DMS53 treated with DMSO at 0.1 percent for 48 hours (cell line): ENCODE measurements around the gene C2CD3.
"Not testable (repeated sequence)": the region's sequence is repeated elsewhere in the genome, so short reads cannot be mapped to it uniquely, and the experiment has no call there.

Experiments
- DNase-seq: peaks from one replicate; lab custom pipeline; 2025; ENCODE audit not compliant: unreplicated experiment; lab: John Stamatoyannopoulos, UW

The C2CD3 gene

DNA sequence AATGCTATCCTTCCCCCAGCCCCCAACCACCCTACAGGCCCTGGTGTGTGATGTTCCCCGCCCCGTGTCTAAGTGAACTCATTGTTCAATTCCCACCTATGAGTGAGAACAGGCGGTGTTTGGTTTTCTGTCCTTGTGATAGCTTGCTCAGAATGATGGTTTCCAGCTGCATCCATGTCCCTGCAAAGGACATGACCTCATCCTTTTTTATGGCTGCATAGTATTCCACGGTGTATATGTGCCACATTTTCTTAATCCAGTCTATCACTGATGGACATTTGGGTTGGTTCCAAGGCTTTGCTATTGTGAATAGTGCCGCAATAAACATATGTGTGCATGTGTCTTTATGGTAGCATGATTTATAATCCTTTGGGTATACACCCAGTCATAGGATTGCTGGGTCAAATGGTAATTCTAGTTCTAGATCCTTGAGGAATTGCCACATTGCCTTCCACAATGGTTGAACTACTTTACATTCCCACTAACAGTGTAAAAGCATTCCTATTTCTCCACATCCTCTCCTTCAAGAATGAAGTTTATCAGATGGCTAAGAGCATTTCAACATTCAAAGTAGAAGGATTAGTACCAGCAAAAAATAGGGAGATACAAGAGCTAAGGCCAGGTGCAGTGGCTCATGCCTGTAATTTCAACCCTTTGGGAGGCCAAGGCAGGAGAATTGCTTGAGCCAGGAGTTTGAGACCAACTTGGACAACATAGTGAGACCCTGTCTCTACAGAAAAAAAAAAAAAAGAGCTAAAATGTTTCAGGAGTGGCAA, 50.4 kb downstream of the C2CD3 start:
- DNase-seq = not testable (repeated sequence)

- DNase-seq = no peak
These were observed 54.1 kb downstream of the C2CD3 start for GRCh38 chr11:74116719-74117118.

DNA sequence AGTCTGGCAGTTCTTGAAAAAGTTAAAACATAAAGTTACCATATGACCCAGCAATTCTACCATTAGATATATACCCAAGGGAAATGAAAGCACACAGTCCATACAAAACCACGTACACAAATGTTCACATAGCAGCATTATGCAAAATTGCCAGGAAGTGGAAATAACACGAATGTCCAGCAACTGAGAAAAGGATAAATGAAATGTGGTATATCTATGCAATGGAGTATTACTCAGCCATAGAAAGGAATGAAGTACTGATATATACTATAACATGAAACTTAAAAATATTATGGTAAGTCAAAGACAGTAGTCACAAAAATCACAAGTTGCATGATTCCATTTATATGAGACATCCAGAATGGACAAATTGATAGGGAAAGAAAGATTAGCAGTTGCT, 57.9 kb downstream of the C2CD3 start:
- DNase-seq = no peak

- no peak for DNase-seq
These were observed 64.7 kb downstream of the C2CD3 start for GRCh38 chr11:74106124-74106523.

DNA sequence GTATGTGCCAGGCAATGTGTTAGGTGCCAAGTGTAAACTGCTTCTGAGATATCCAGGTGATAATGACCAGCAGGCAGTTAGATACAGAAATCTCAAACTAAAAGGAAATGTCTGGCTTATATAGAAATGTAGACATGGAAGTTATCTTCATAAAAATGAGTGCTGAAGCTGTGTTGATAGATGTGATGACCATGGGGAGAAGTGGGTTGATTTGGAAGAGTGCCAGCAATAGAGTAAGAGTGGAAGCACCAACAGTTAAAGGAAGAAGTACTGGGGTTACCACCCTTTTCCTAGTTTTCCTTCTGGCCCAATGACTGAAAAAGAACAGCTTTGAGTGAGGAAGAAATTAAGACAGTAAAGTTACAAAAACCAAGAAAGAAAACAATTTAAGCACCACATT, 68.5 kb downstream of the C2CD3 start:
- no peak for DNase-seq

DNA sequence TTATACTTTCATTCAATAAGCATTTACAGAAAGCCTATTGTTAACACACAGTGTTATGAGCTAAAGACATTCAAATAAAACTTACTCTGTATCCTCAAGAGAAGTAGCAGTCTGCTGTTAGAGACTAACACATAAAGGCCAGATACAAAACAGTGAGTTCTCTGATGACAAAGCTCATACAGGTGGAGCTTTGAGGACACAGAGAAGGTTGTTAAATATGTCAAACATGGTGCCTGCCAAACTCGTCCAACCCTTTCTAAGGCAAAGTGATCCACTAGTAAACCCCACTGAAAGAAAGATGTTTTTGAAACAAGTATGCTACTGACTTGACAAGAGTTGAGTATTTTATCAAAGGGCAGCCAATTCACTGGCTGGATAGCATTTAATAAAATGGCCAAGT, 70.1 kb downstream of the C2CD3 start:
- no peak for DNase-seq

GRCh38 chr11:74100231-74100630, 70.6 kb downstream of the C2CD3 start:
- no peak for DNase-seq

DNA sequence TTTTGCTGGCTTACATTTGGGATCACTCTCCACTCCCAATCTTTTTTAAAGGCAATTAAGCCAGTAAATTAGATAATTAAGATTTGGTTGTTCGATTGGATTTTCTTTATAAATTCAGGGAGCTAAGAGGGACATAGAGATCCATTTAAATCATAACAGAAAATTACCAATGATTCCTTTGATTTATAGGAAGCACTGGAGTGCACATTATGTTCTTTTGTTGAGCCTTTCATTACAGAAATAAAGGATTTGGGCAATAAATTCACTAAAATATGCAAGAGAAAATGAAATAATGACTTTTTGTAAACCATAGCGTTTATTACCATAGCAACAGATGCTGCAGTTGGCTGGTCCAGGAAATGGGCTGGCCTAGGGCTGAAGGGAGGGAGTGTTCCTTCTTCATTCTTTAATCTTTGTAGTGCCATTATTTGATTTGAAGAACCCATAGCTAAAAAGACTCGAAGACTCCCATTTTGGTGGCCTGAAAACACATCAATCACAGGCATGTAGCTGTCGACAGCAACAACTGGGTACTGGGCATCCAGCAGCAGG, 73.0 kb downstream of the C2CD3 start:
- DNase-seq = no peak

DNA sequence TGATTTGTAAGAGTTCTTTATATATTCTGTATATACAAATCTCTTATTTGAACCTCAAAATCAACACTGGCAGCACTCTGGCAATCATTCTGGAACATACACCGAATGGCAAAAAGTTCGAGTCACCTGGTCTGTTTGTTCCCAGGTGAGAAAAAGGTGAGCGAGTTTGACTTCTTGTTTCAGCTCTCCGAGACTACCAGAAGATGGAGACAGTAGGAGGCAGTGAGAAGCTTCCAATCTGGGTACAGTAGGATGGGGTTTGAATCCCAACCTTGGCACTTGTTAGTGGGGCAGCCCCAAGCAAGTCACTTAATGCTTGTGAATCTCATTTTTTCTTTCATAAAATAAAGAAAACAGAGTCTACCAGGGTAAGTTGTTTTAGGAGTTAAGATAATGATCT, 76.4 kb downstream of the C2CD3 start:
- no peak for DNase-seq

DNA sequence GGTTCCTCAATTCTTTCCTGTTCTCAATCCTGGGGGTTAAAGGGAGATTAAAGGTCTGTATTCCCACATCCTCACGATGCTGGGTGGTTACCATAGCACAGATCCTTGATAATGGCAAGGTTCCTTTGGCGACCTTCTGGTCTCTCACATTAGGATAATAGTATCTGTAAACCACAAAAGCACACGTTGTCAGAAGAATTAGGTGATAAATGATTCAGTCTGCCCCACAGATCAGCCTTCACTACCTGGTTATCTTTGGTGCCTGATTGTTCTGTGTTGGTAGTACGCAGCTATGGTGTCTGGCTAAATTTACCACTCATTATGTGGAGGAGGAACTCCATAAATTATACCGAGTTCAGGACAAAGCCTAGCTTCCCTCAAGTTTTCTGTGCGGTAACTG, 78.4 kb downstream of the C2CD3 start:
- DNase-seq = no peak

DNA sequence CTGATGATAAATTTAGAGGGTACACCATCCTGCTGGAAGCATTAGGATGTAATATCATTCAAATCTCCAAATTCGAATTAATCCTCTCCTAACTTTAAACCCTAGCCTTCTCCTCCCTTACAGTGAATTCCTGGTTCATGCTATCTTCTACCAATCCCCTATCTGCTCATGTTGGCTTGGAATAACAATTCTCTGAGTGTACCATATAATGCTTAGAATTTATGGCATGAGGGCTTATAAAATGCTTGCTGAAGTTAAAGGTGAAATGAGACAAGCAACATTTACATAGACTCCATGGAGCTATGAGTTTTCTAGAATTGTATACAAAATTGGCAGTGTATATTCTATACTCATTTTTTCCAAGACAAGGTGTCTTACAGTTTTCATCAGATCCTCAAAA, 79.3 kb downstream of the C2CD3 start:
- DNase-seq = no peak

GRCh38 chr11:74090701-74091100, 80.1 kb downstream of the C2CD3 start:
- peak; percentile 12 for DNase-seq

DNA sequence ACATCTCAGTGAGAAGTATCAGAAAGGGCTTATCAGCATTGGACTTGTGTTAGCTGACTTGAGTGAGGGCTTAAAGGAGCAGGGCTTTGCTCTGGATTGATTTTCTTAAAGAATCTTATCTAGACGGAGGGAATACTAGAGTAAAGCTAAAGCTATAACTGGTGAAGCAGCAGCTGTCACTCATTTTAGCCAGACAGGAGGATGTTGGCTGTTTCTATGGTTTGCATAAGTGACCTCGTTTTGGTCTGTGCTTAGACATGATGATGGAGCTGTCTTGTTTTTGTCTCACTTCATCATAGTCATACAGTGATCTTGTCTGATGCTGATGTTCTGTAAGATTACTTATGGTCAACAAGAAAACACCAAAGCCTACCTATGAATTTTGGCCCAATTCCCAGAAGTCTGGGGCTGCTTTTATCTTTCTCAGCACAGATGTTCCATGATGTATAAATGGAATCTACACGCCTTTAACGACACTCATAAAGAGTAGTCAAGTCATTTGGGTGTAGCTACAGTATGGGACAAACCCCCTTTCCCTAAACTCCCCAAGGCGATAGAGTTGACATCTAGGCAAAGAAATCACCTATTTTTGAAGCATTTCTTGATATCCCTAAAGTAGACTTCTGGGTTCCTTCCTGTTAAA, 84.4 kb downstream of the C2CD3 start:
- DNase-seq = no peak

- no peak for DNase-seq
These were observed 85.3 kb downstream of the C2CD3 start for GRCh38 chr11:74085542-74085892.

DNA sequence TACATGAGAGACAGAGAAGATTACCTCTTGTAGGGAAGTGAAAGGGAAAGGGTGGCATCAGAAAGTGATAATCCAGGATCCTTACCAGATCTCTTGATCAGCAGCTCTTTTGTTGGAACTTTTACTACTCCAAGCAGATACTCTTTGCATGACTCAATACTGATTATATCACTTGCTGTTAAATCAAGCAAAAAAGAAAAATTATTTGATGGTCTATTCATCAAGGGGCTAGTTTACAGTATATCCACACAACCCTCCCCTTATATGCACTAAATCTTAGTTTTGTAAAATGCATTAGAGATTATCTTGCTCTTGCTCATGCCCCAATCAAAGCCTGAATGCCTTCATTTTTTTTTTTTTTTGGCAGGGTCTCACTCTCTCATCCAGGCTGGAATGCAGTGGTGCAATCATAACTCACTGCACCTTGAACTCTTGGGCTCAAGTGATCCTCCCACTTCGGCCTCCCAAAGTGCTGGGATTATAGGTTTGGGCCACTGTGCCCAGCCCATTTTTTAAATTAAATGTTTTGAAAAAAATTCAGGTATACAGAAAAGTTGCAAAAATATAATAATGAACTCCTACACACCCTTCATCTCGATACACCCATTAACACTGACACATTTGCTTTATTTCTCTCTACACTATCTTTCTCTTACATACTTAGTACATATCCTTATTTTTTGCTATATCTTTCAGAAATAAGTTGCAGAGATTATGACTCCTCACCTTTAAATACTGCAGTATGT, 85.8 kb downstream of the C2CD3 start:
- DNase-seq = no peak

GRCh38 chr11:74083927-74084326, 86.9 kb downstream of the C2CD3 start:
- not testable (repeated sequence) for DNase-seq

- no peak for DNase-seq
These were observed 89.4 kb downstream of the C2CD3 start for GRCh38 chr11:74081428-74081827.

DNA sequence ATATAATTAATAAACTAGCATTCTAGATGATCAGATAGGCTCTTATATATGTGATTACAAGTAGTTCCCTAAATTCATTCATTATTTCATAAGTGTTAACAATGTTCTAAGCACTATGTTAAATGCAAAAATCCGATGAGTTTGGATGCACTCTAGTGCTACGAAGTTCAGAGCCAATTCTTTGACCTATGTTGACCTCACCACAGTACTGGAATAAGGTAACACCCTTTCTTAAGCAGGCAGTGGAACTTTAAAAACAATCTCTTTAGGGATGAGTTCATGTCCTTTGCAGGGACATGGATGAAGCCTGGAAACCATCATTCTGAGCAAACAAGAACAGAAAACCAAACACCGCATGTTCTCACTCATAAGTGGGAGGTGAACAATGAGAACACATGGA, 93.6 kb downstream of the C2CD3 start:
- no peak for DNase-seq

- DNase-seq = no peak
These were observed 98.1 kb downstream of the C2CD3 start for GRCh38 chr11:74072721-74073120.

GRCh38 chr11:74072286-74072685, 98.5 kb downstream of the C2CD3 start:
- DNase-seq = no peak

DNA sequence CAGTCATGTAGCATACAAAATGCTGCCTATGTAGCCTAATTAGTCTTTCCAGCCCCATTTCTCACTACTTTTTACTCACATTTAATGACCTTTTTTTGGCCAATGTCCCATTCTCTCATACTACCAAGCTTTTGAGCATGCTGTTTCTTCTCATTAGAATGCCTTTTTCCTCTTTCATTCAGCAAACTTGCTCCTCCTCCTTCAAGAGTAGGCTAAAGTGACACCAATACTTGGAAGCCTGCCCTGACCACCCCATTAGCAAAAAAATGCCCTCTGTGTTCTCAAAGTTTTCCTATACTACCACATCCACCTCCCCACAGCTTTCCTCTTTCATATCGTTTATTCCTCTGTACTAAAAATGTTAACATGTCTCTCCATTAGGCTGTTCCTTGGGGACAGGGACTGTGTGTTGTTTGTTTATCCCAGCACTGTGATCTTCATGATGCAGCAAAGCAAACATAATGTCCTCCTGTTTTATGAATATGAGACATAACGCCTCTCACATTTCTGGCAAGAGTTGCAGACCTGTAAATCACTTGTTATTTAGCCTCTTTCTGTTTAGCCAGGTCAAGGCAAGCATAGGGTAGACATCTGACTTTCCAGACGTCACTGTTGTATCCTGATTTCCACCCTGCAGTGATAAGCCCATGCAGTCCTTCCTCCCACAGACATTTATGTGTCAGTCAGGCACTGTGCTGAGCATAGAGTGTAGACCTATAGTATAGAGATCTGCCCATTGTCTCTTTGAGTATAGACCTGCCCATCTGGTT, 99.9 kb downstream of the C2CD3 start:
- DNase-seq = peak; percentile 78
